Measurements from ENCODE around the gene RPP21. TPM values are rescaled to one million over a fixed set of nuclear protein-coding genes. Genes with fewer than 3 reads are reported as not detected.

Gene RPP21
- total and polyA plus RNA-seq, 10 of the 15 experiments (the other 5 are each of a cell fraction or from before 2014, with no cell fraction given) = 14.3 to 94.6 (median 42.1) TPM

- TF ChIP-seq PRDM15 (CRISPR knock-in tag; IDR thresholded peaks at IDR 0.05) (no peak), TARDBP (IDR thresholded peaks at IDR 0.05; ENCODE audit: borderline replicate concordance) (no peak), JUNB (IDR thresholded peaks at IDR 0.05) (no peak), BCL3 (IDR thresholded peaks at IDR 0.05; ENCODE audit: borderline replicate concordance, insufficient read depth, low read depth, low read length, poor library complexity, severe bottlenecking) (no peak), NFYA (IDR thresholded peaks at IDR 0.05; ENCODE audit: borderline replicate concordance, low read depth, low read length) (no peak), DPF2 (IDR thresholded peaks at IDR 0.05) (no peak), NFIC (IDR thresholded peaks at IDR 0.05; ENCODE audit: low read depth, low read length) (no peak), FOXM1 (IDR thresholded peaks at IDR 0.05; ENCODE audit: low read depth, low read length) (no peak)
- TF ChIP-seq, protein P1, sequence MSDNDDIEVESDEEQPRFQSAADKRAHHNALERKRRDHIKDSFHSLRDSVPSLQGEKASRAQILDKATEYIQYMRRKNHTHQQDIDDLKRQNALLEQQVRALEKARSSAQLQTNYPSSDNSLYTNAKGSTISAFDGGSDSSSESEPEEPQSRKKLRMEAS (IDR thresholded peaks at IDR 0.05; ENCODE audit: low read depth, low read length) = no peak
Observed at GRCh38 chr6:30359276-30359675, 14.3 kb downstream of the RPP21 start (continued).
